GM23338 (cell line): ENCODE results near the gene KRT6A. TPM values are rescaled to one million over a fixed set of nuclear protein-coding genes. Genes with fewer than 3 reads are reported as not detected.

Source experiments
- ATAC-seq: fragments of 200-7000 bp; cut with Tn5 transposase; 3 replicates; pipeline ENCODE4 v1.9.1; 2020
- DNase-seq: peaks from one replicate; pipeline ENCODE4 v3.0.0-alpha.2; 2015; ENCODE audit warnings: low spot score
- H2AFZ ChIP-seq: fragments of 200-600 bp; sonication (generic); 2 replicates; pipeline ENCODE4 v1.8.0; 2016; ENCODE audit warnings: antibody characterized with exemption, mild to moderate bottlenecking, moderate library complexity
- H3F3A ChIP-seq: fragments of 200-600 bp; sonication (generic); replicated peaks from 2 replicates; pipeline ENCODE4 v1.8.0; 2017; ENCODE audit warnings: antibody characterized with exemption, mixed run types, low read depth
- H3K27ac ChIP-seq: fragments of 200-600 bp; sonication (generic); 2 replicates; pipeline ENCODE4 v1.6.1; 2016; ENCODE audit warnings: low read depth
- H3K27me3 ChIP-seq: fragments of 200-600 bp; sonication (generic); 2 replicates; pipeline ENCODE4 v1.8.0; 2016; ENCODE audit warnings: mild to moderate bottlenecking, mixed run types, moderate library complexity; ENCODE audit not compliant: insufficient read depth
- H3K36me3 ChIP-seq: fragments of 200-600 bp; sonication (generic); 2 replicates; pipeline ENCODE4 v1.8.0; 2016; ENCODE audit warnings: mild to moderate bottlenecking; ENCODE audit not compliant: insufficient read depth
- H3K4me1 ChIP-seq: fragments of 200-600 bp; sonication (generic); 2 replicates; pipeline ENCODE4 v1.8.0; 2016; ENCODE audit warnings: mild to moderate bottlenecking, moderate library complexity; ENCODE audit not compliant: insufficient read depth
- H3K4me2 ChIP-seq: fragments of 200-600 bp; sonication (generic); 2 replicates; pipeline ENCODE4 v1.7.1; 2017; ENCODE audit warnings: mixed run types
- H3K4me3 ChIP-seq: fragments of 200-600 bp; sonication (generic); 2 replicates; pipeline ENCODE4 v1.6.1; 2016; ENCODE audit warnings: mixed run types
- H3K79me2 ChIP-seq: fragments of 200-600 bp; sonication (generic); replicated peaks from 2 replicates; pipeline ENCODE4 v1.8.0; 2017; ENCODE audit warnings: mild to moderate bottlenecking; ENCODE audit not compliant: insufficient read depth
- H3K9me2 ChIP-seq: fragments of 200-600 bp; sonication (generic); 2 replicates; pipeline ENCODE4 v1.8.0; 2017; ENCODE audit not compliant: insufficient read depth
- H4K20me1 ChIP-seq: fragments of 200-600 bp; sonication (generic); replicated peaks from 2 replicates; pipeline ENCODE4 v1.8.0; 2017; ENCODE audit warnings: mild to moderate bottlenecking; ENCODE audit not compliant: insufficient read depth
- H3K27ac Mint-ChIP-seq: 2 replicates; pipeline ENCODE4 v1.8.0; 2020; ENCODE audit warnings: inconsistent platforms, mild to moderate bottlenecking, moderate library complexity, mixed read lengths
- H3K27me3 Mint-ChIP-seq: 3 replicates; pipeline ENCODE4 v1.8.0; 2022; ENCODE audit warnings: low read depth, mild to moderate bottlenecking, moderate library complexity, mixed read lengths, inconsistent platforms; ENCODE audit not compliant: insufficient read depth, poor library complexity
- H3K36me3 Mint-ChIP-seq: 3 replicates; pipeline ENCODE4 v1.8.0; 2021; ENCODE audit warnings: low read depth, mild to moderate bottlenecking, inconsistent platforms, moderate library complexity, mixed read lengths
- H3K4me1 Mint-ChIP-seq: 3 replicates; pipeline ENCODE4 v1.8.0; 2020; ENCODE audit warnings: mild to moderate bottlenecking, inconsistent platforms, mixed read lengths
- H3K4me3 Mint-ChIP-seq: 3 replicates; pipeline ENCODE4 v1.8.0; 2021; ENCODE audit warnings: moderate library complexity, mild to moderate bottlenecking, inconsistent platforms, mixed read lengths
- H3K9me3 Mint-ChIP-seq: 3 replicates; pipeline ENCODE4 v1.8.0; 2020; ENCODE audit warnings: moderate library complexity, mild to moderate bottlenecking, inconsistent platforms, mixed read lengths
- CREB1 ChIP-seq: fragments of 250-450 bp; sonication (Bioruptor Pico); IDR thresholded peaks from 2 replicates; pipeline ENCODE4 v1.5.0; 2020; ENCODE audit warnings: low read depth, mild to moderate bottlenecking, moderate library complexity
- EZH2 ChIP-seq: fragments of 200-600 bp; sonication (generic); IDR thresholded peaks from one replicate; pipeline ENCODE4 v1.8.0; 2017; ENCODE audit warnings: antibody characterized with exemption, mild to moderate bottlenecking, low read depth; ENCODE audit not compliant: unreplicated experiment
- EZH2phosphoT487 ChIP-seq: fragments of 200-600 bp; sonication (generic); IDR thresholded peaks from one replicate; pipeline ENCODE4 v1.8.1; 2018; ENCODE audit warnings: antibody characterized with exemption; ENCODE audit not compliant: unreplicated experiment
- JUNB ChIP-seq: IDR thresholded peaks from one replicate; pipeline ENCODE4 v1.6.1; 2016; ENCODE audit warnings: antibody characterized with exemption; ENCODE audit not compliant: unreplicated experiment
- NANOG ChIP-seq: IDR thresholded peaks from 2 replicates; pipeline ENCODE4 v1.6.1; 2016; ENCODE audit warnings: antibody characterized with exemption, borderline replicate concordance
- POLR2AphosphoS5 ChIP-seq: IDR thresholded peaks from 2 replicates; pipeline ENCODE4 v1.6.1; 2016; ENCODE audit warnings: antibody characterized with exemption, low read depth
- STAT1 ChIP-seq: IDR thresholded peaks from one replicate; pipeline ENCODE4 v1.6.1; 2016; ENCODE audit warnings: antibody characterized with exemption; ENCODE audit not compliant: unreplicated experiment
- ZNF114 ChIP-seq: fragments of 250-450 bp; sonication (Bioruptor Pico); IDR thresholded peaks from 2 replicates; pipeline ENCODE4 v1.5.0; 2020; ENCODE audit warnings: mild to moderate bottlenecking, moderate library complexity
- ZNF331 ChIP-seq: fragments of 250-450 bp; sonication (Bioruptor Pico); IDR thresholded peaks from 2 replicates; pipeline ENCODE4 v1.5.0; 2020; ENCODE audit warnings: low read depth, mild to moderate bottlenecking, moderate library complexity
- polyA plus RNA-seq: library from polyadenylated mRNA; unstranded; fragments of >200 nt; fragmentation: Nextera tagmentation; extraction: Ambion mirVana; gene quantifications from 2 replicates; pipeline ENCODE4 v1.2.1, GENCODE V29; 2016
- total RNA-seq: library from RNA; depleted of rRNA; stranded (reverse); fragments of >200 nt; shearing (Covaris generic); gene quantifications from 2 replicates; pipeline ENCODE4 v1.2.3, GENCODE V29; 2014
- TF ChIP-seq, protein P1 (sequence below): fragments of 250-450 bp; sonication (Bioruptor Pico); IDR thresholded peaks from 2 replicates; pipeline ENCODE4 v1.5.0; 2020; ENCODE audit warnings: mild to moderate bottlenecking, moderate library complexity
- TF ChIP-seq, protein P2 (sequence below), 2 experiments: fragments of 200-600 bp in 1 of 2; sonication (generic) in 1 of 2; conservative IDR thresholded peaks; 2 replicates each; pipeline versions ENCODE4 v1.5.1 to v1.6.1; 2016 to 2017; ENCODE audit warnings: antibody characterized with exemption in 2 of 2, low read depth in 2 of 2, mild to moderate bottlenecking in 2 of 2, moderate library complexity in 1 of 2
- TF ChIP-seq, protein P3 (sequence below): IDR thresholded peaks from one replicate; pipeline ENCODE4 v1.6.1; 2018; ENCODE audit warnings: antibody characterized with exemption; ENCODE audit not compliant: unreplicated experiment
- TF ChIP-seq, protein P4 (sequence below): IDR thresholded peaks from 2 replicates; pipeline ENCODE4 v1.6.1; 2016; ENCODE audit warnings: antibody characterized with exemption

The KRT6A gene
- total and polyA plus RNA-seq, 2 experiments from 2014 or later, result not detected

DNA sequence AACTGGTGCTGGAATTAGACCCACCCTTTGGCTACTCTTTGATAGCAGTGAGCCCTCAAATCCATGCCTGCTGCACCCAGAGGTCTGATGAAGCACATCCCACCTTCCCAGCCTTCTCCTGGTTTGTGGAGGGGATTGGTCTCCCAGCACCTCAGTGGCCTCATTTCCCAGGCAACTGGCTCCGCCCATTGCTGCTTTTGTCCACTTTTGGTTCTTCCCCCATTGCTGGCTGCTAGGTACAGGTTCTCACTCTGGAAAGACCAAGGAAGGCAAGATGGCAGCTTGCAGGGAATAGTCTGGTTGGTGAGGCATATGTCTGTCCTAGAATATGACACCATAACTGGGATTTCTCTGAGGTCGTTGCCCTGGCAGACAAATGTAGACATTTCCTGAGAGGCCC is 37.3 kb upstream of the KRT6A start:
- ATAC-seq, result no peak
- H3K4me3 Mint-ChIP-seq, result no peak overlapping the region
- no peaks in the 10 kb centered on the region for H3F3A ChIP-seq
- H3K36me3 ChIP-seq, result no peaks in the 10 kb centered on the region
- no peaks in the 10 kb centered on the region for H3K79me2 ChIP-seq
- no peaks in the 10 kb centered on the region for H3K36me3 Mint-ChIP-seq
- no peak overlapping the region for H3K4me2 ChIP-seq
- no peak overlapping the region for H2AFZ ChIP-seq
- no peaks in the 10 kb centered on the region for H3K27me3 ChIP-seq
- H3K4me3 ChIP-seq, result no peak overlapping the region
- peaks cover 4% of the 10 kb centered on the region for H3K27me3 Mint-ChIP-seq
- TF ChIP-seq, protein P1, sequence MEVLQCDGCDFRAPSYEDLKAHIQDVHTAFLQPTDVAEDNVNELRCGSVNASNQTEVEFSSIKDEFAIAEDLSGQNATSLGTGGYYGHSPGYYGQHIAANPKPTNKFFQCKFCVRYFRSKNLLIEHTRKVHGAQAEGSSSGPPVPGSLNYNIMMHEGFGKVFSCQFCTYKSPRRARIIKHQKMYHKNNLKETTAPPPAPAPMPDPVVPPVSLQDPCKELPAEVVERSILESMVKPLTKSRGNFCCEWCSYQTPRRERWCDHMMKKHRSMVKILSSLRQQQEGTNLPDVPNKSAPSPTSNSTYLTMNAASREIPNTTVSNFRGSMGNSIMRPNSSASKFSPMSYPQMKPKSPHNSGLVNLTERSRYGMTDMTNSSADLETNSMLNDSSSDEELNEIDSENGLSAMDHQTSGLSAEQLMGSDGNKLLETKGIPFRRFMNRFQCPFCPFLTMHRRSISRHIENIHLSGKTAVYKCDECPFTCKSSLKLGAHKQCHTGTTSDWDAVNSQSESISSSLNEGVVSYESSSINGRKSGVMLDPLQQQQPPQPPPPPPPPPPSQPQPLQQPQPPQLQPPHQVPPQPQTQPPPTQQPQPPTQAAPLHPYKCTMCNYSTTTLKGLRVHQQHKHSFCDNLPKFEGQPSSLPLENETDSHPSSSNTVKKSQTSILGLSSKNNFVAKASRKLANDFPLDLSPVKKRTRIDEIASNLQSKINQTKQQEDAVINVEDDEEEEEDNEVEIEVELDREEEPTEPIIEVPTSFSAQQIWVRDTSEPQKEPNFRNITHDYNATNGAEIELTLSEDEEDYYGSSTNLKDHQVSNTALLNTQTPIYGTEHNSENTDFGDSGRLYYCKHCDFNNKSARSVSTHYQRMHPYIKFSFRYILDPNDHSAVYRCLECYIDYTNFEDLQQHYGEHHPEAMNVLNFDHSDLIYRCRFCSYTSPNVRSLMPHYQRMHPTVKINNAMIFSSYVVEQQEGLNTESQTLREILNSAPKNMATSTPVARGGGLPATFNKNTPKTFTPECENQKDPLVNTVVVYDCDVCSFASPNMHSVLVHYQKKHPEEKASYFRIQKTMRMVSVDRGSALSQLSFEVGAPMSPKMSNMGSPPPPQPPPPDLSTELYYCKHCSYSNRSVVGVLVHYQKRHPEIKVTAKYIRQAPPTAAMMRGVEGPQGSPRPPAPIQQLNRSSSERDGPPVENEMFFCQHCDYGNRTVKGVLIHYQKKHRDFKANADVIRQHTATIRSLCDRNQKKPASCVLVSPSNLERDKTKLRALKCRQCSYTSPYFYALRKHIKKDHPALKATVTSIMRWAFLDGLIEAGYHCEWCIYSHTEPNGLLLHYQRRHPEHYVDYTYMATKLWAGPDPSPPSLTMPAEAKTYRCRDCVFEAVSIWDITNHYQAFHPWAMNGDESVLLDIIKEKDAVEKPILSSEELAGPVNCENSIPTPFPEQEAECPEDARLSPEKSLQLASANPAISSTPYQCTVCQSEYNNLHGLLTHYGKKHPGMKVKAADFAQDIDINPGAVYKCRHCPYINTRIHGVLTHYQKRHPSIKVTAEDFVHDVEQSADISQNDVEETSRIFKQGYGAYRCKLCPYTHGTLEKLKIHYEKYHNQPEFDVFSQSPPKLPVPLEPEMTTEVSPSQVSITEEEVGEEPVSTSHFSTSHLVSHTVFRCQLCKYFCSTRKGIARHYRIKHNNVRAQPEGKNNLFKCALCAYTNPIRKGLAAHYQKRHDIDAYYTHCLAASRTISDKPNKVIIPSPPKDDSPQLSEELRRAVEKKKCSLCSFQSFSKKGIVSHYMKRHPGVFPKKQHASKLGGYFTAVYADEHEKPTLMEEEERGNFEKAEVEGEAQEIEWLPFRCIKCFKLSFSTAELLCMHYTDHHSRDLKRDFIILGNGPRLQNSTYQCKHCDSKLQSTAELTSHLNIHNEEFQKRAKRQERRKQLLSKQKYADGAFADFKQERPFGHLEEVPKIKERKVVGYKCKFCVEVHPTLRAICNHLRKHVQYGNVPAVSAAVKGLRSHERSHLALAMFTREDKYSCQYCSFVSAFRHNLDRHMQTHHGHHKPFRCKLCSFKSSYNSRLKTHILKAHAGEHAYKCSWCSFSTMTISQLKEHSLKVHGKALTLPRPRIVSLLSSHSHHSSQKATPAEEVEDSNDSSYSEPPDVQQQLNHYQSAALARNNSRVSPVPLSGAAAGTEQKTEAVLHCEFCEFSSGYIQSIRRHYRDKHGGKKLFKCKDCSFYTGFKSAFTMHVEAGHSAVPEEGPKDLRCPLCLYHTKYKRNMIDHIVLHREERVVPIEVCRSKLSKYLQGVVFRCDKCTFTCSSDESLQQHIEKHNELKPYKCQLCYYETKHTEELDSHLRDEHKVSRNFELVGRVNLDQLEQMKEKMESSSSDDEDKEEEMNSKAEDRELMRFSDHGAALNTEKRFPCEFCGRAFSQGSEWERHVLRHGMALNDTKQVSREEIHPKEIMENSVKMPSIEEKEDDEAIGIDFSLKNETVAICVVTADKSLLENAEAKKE (CRISPR knock-in tag), result no peak
- TF ChIP-seq ZNF114 (CRISPR knock-in tag), result no peak
- no peak for TF ChIP-seq EZH2
- no peak for TF ChIP-seq ZNF331 (CRISPR knock-in tag)
- TF ChIP-seq EZH2phosphoT487, result no peak
- TF ChIP-seq, protein P2, sequence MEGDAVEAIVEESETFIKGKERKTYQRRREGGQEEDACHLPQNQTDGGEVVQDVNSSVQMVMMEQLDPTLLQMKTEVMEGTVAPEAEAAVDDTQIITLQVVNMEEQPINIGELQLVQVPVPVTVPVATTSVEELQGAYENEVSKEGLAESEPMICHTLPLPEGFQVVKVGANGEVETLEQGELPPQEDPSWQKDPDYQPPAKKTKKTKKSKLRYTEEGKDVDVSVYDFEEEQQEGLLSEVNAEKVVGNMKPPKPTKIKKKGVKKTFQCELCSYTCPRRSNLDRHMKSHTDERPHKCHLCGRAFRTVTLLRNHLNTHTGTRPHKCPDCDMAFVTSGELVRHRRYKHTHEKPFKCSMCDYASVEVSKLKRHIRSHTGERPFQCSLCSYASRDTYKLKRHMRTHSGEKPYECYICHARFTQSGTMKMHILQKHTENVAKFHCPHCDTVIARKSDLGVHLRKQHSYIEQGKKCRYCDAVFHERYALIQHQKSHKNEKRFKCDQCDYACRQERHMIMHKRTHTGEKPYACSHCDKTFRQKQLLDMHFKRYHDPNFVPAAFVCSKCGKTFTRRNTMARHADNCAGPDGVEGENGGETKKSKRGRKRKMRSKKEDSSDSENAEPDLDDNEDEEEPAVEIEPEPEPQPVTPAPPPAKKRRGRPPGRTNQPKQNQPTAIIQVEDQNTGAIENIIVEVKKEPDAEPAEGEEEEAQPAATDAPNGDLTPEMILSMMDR (conservative IDR thresholded peaks at IDR 0.05; ENCODE audit: low read depth in 2 of 2), result no peak
- TF ChIP-seq, protein P3, sequence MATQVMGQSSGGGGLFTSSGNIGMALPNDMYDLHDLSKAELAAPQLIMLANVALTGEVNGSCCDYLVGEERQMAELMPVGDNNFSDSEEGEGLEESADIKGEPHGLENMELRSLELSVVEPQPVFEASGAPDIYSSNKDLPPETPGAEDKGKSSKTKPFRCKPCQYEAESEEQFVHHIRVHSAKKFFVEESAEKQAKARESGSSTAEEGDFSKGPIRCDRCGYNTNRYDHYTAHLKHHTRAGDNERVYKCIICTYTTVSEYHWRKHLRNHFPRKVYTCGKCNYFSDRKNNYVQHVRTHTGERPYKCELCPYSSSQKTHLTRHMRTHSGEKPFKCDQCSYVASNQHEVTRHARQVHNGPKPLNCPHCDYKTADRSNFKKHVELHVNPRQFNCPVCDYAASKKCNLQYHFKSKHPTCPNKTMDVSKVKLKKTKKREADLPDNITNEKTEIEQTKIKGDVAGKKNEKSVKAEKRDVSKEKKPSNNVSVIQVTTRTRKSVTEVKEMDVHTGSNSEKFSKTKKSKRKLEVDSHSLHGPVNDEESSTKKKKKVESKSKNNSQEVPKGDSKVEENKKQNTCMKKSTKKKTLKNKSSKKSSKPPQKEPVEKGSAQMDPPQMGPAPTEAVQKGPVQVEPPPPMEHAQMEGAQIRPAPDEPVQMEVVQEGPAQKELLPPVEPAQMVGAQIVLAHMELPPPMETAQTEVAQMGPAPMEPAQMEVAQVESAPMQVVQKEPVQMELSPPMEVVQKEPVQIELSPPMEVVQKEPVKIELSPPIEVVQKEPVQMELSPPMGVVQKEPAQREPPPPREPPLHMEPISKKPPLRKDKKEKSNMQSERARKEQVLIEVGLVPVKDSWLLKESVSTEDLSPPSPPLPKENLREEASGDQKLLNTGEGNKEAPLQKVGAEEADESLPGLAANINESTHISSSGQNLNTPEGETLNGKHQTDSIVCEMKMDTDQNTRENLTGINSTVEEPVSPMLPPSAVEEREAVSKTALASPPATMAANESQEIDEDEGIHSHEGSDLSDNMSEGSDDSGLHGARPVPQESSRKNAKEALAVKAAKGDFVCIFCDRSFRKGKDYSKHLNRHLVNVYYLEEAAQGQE, result no peak
- no peak for TF ChIP-seq JUNB
- TF ChIP-seq, protein P4, sequence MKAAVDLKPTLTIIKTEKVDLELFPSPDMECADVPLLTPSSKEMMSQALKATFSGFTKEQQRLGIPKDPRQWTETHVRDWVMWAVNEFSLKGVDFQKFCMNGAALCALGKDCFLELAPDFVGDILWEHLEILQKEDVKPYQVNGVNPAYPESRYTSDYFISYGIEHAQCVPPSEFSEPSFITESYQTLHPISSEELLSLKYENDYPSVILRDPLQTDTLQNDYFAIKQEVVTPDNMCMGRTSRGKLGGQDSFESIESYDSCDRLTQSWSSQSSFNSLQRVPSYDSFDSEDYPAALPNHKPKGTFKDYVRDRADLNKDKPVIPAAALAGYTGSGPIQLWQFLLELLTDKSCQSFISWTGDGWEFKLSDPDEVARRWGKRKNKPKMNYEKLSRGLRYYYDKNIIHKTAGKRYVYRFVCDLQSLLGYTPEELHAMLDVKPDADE, result no peak
- TF ChIP-seq CREB1, result no peak
- no peak for TF ChIP-seq STAT1
- no peak for TF ChIP-seq NANOG
- no peak for TF ChIP-seq POLR2AphosphoS5
- H3K27ac ChIP-seq, result no peak overlapping the region
- no peaks in the 10 kb centered on the region for H4K20me1 ChIP-seq
- H3K9me3 Mint-ChIP-seq, result no peaks in the 10 kb centered on the region
- H3K27ac Mint-ChIP-seq, result no peak overlapping the region
- H3K9me2 ChIP-seq, result no peaks in the 10 kb centered on the region
- DNase-seq, result no peak
- H3K4me1 Mint-ChIP-seq, result no peaks in the 10 kb centered on the region
- H3K4me1 ChIP-seq, result no peaks in the 10 kb centered on the region
